GM19193 (cell line): ENCODE measurements around the gene NT5DC2.

ENCODE experiments used
- POLR2A ChIP-seq: IDR thresholded peaks from 4 replicates; pipeline ENCODE4 v1.6.1; 2011; ENCODE audit not compliant: insufficient read depth, insufficient read length; ENCODE audit errors: extremely low read depth

Gene NT5DC2

GRCh38 chr3:52480768-52481715 is 52.6 kb downstream of the NT5DC2 start:
- no peak for TF ChIP-seq POLR2A

GRCh38 chr3:52479877-52480575 is 53.6 kb downstream of the NT5DC2 start:
- TF ChIP-seq POLR2A: no peak

GRCh38 chr3:52479037-52479876 is 54.4 kb downstream of the NT5DC2 start:
- no peak for TF ChIP-seq POLR2A

- no peak for TF ChIP-seq POLR2A
Observed at GRCh38 chr3:52477796-52478095, 55.9 kb downstream of the NT5DC2 start.

- no peak for TF ChIP-seq POLR2A
Observed at GRCh38 chr3:52477076-52477795, 56.4 kb downstream of the NT5DC2 start.
